H1 (cell line): Measurements from ENCODE around the gene TSC2. TPM values are rescaled to one million over a fixed set of nuclear protein-coding genes. Genes with fewer than 3 reads are reported as not detected.

Source experiments
- CTCF ChIA-PET: fragments of 300-600 bp; sonication (Branson Sonifier 250); formaldehyde crosslinking; loops from one replicate; lab custom pipeline; 2021; ENCODE audit not compliant: partially characterized antibody; lab: Charles Lee
- POLR2A ChIA-PET: fragments of 300-600 bp; sonication (Branson Sonifier 250); formaldehyde crosslinking; loops from one replicate; lab custom pipeline; 2021; ENCODE audit warnings: inconsistent platforms; ENCODE audit not compliant: partially characterized antibody; lab: Charles Lee
- DNase-seq, 2 experiments: peaks; one replicate each; pipeline versions ENCODE4 v3.0.0 to v3.0.0-alpha.2; 2010 to 2022; ENCODE audit warnings: low spot score in 2 of 2, low read depth in 1 of 2, mixed read lengths in 1 of 2
- FAIRE-seq: peaks from 2 replicates; lab custom pipeline; 2011; peaks lifted over from hg19 to GRCh38; lab: Jason Lieb, UNC
- H2AFZ ChIP-seq: 2 replicates; pipeline ENCODE4 v1.8.1; 2012; ENCODE audit warnings: low read length, inconsistent platforms
- H2AK5ac ChIP-seq: 2 replicates; pipeline ENCODE4 v1.6.1; 2013; ENCODE audit warnings: low read depth, low read length
- H2BK120ac ChIP-seq: replicated peaks from 2 replicates; pipeline ENCODE3; 2013; ENCODE audit warnings: low read depth, low read length, inconsistent platforms
- H2BK12ac ChIP-seq: 2 replicates; pipeline ENCODE4 v1.6.1; 2013; ENCODE audit warnings: low read depth, low read length
- H2BK15ac ChIP-seq: 2 replicates; pipeline ENCODE4 v1.6.1; 2013; ENCODE audit warnings: low read length
- H2BK20ac ChIP-seq: 2 replicates; pipeline ENCODE4 v1.6.1; 2013; ENCODE audit warnings: low read length
- H2BK5ac ChIP-seq: 2 replicates; pipeline ENCODE4 v1.6.1; 2013; ENCODE audit warnings: low read depth, low read length
- H3K14ac ChIP-seq: 2 replicates; pipeline ENCODE4 v1.6.1; 2013; ENCODE audit warnings: inconsistent platforms; ENCODE audit not compliant: insufficient read length
- H3K18ac ChIP-seq: 2 replicates; pipeline ENCODE4 v1.6.1; 2013; ENCODE audit warnings: low read length; ENCODE audit errors: extremely low read depth
- H3K23ac ChIP-seq: 2 replicates; pipeline ENCODE4 v1.6.1; 2013; ENCODE audit warnings: inconsistent platforms; ENCODE audit not compliant: insufficient read length
- H3K23me2 ChIP-seq: 2 replicates; pipeline ENCODE4 v1.6.1; 2013; ENCODE audit warnings: low read depth, low read length
- H3K27ac ChIP-seq: 2 replicates; pipeline ENCODE4 v1.6.1; 2011; ENCODE audit warnings: low read depth, low read length, inconsistent platforms
- H3K27me3 ChIP-seq, 4 experiments: replicated peaks in 1 of 4; 1 replicate in 1 of 4; 2 replicates in 3 of 4; pipeline versions ENCODE4 v1.6.1 to v1.8.1; 2011 to 2013; ENCODE audit warnings: low read length in 3 of 4, mild to moderate bottlenecking in 3 of 4, inconsistent platforms in 2 of 4, mixed read lengths in 2 of 4, moderate library complexity in 1 of 4; ENCODE audit not compliant: control insufficient read depth in 3 of 4, insufficient read depth in 3 of 4; ENCODE audit errors: extremely low read depth in 1 of 4
- H3K36me3 ChIP-seq, 4 experiments: 2 replicates each; pipeline versions ENCODE4 v1.6.1 to v1.8.1; 2011 to 2013; ENCODE audit warnings: mild to moderate bottlenecking in 4 of 4, low read length in 3 of 4, moderate library complexity in 2 of 4, control low read depth in 1 of 4, inconsistent platforms in 1 of 4; ENCODE audit not compliant: insufficient read depth in 4 of 4, control insufficient read depth in 2 of 4
- H3K4ac ChIP-seq: replicated peaks from 2 replicates; pipeline ENCODE3; 2013; ENCODE audit warnings: low read length, low read depth, mixed read lengths, inconsistent platforms; ENCODE audit not compliant: insufficient read length
- H3K4me1 ChIP-seq, 4 experiments: replicated peaks in 1 of 4; 1 replicate in 1 of 4; 2 replicates in 3 of 4; pipeline versions ENCODE4 v1.6.1 to v1.8.1; 2011 to 2013; ENCODE audit warnings: low read length in 3 of 4, inconsistent platforms in 2 of 4, mixed read lengths in 1 of 4; ENCODE audit not compliant: insufficient read depth in 4 of 4, control insufficient read depth in 3 of 4
- H3K4me2 ChIP-seq, 2 experiments: 2 replicates each; pipeline versions ENCODE4 v1.6.1 to v1.8.1; 2011 to 2013; ENCODE audit warnings: low read depth in 2 of 2, low read length in 2 of 2, control low read depth in 1 of 2, inconsistent platforms in 1 of 2, mild to moderate bottlenecking in 1 of 2; ENCODE audit not compliant: insufficient read depth in 1 of 2
- H3K4me3 ChIP-seq, 4 experiments: fragments of 200-600, 300-600 bp in 1 of 4; sonication (generic), shearing (Covaris generic), sonication (Bioruptor Twin) in 1 of 4; 2 replicates each; pipeline versions ENCODE4 v1.5.1 to v1.8.1; 2011 to 2016; ENCODE audit warnings: low read length in 4 of 4, low read depth in 3 of 4, control low read depth in 2 of 4, inconsistent platforms in 2 of 4, mild to moderate bottlenecking in 2 of 4, mixed read lengths in 1 of 4, moderate library complexity in 1 of 4; ENCODE audit not compliant: insufficient read depth in 2 of 4; ENCODE audit errors: extremely low read depth in 1 of 4
- H3K56ac ChIP-seq: replicated peaks from 2 replicates; pipeline ENCODE3; 2013; ENCODE audit warnings: low read depth, mild to moderate bottlenecking, mixed read lengths, low read length, inconsistent platforms; ENCODE audit not compliant: insufficient read length
- H3K79me1 ChIP-seq: 2 replicates; pipeline ENCODE4 v1.6.1; 2013; ENCODE audit warnings: low read depth, low read length, control low read depth
- H3K79me2 ChIP-seq, 2 experiments: 2 replicates each; pipeline versions ENCODE4 v1.6.1 to v1.8.1; 2012 to 2013; ENCODE audit warnings: low read length in 2 of 2, mild to moderate bottlenecking in 2 of 2, inconsistent platforms in 1 of 2; ENCODE audit not compliant: insufficient read depth in 2 of 2, control insufficient read depth in 1 of 2
- H3K9ac ChIP-seq, 4 experiments: replicated peaks in 1 of 4; 1 replicate in 1 of 4; 2 replicates in 3 of 4; pipeline versions ENCODE4 v1.6.1 to v1.8.1; 2011 to 2013; ENCODE audit warnings: low read depth in 3 of 4, low read length in 3 of 4, control low read depth in 2 of 4, mild to moderate bottlenecking in 2 of 4, moderate library complexity in 2 of 4, inconsistent platforms in 1 of 4; ENCODE audit errors: extremely low read depth in 1 of 4
- H3K9me3 ChIP-seq, 2 experiments: 2 replicates each; pipeline versions ENCODE4 v1.6.1 to v1.8.1; 2012 to 2013; ENCODE audit warnings: mild to moderate bottlenecking in 2 of 2, moderate library complexity in 2 of 2, control low read depth in 1 of 2, inconsistent platforms in 1 of 2, low read depth in 1 of 2, low read length in 1 of 2, mixed read lengths in 1 of 2; ENCODE audit not compliant: insufficient read depth in 2 of 2
- H4K20me1 ChIP-seq, 2 experiments: replicated peaks in 1 of 2; 2 replicates each; pipeline versions ENCODE3 to v1.8.1; 2011 to 2013; ENCODE audit warnings: inconsistent platforms in 2 of 2, low read length in 2 of 2, mild to moderate bottlenecking in 1 of 2; ENCODE audit not compliant: insufficient read depth in 2 of 2, control insufficient read depth in 1 of 2
- H4K5ac ChIP-seq: 2 replicates; pipeline ENCODE4 v1.6.1; 2013; ENCODE audit warnings: low read length, low read depth, mixed read lengths, inconsistent platforms; ENCODE audit not compliant: insufficient read length
- H4K8ac ChIP-seq: 2 replicates; pipeline ENCODE4 v1.8.0; 2013; ENCODE audit warnings: mild to moderate bottlenecking, moderate library complexity, low read length, inconsistent platforms; ENCODE audit not compliant: insufficient read depth; ENCODE audit errors: extremely low read depth
- H4K91ac ChIP-seq: replicated peaks from 2 replicates; pipeline ENCODE3; 2013; ENCODE audit warnings: low read length, mixed read lengths, inconsistent platforms; ENCODE audit not compliant: insufficient read length
- ASH2L ChIP-seq: fragments of 200-600, 300-600 bp; sonication (generic); IDR thresholded peaks from one replicate; pipeline ENCODE4 v1.7.1; 2017; ENCODE audit warnings: low read length
- ATF2 ChIP-seq: IDR thresholded peaks from 2 replicates; pipeline ENCODE4 v1.6.1; 2012; ENCODE audit warnings: low read length, inconsistent platforms
- BCL11A ChIP-seq, 2 experiments: IDR thresholded peaks; one replicate each; pipeline ENCODE4 v1.6.1; 2011; ENCODE audit warnings: low read depth in 2 of 2, low read length in 2 of 2, mild to moderate bottlenecking in 2 of 2
- CBX5 ChIP-seq: fragments of 300-800, 300-1000 bp; sonication (generic); IDR thresholded peaks from 2 replicates; pipeline ENCODE4 v1.7.1; 2016; ENCODE audit warnings: antibody characterized with exemption, low read length, low read depth
- CEBPB ChIP-seq: IDR thresholded peaks from 2 replicates; pipeline ENCODE4 v1.6.1; 2012; ENCODE audit warnings: low read depth, low read length
- HDAC2 ChIP-seq, 2 experiments: fragments of 300-600 bp in 1 of 2; sonication (generic) in 1 of 2; IDR thresholded peaks; 2 replicates each; pipeline ENCODE4 v1.6.1; 2011 to 2012; ENCODE audit warnings: low read depth in 2 of 2, low read length in 2 of 2, mild to moderate bottlenecking in 2 of 2, moderate library complexity in 2 of 2, borderline replicate concordance in 1 of 2, inconsistent platforms in 1 of 2
- KDM4A ChIP-seq: IDR thresholded peaks from one replicate; pipeline ENCODE4 v1.7.1; 2012; ENCODE audit warnings: low read depth, mild to moderate bottlenecking, moderate library complexity, low read length, inconsistent platforms; ENCODE audit not compliant: severe bottlenecking
- KDM5A ChIP-seq: fragments of 200-600 bp; IDR thresholded peaks from 2 replicates; pipeline ENCODE4 v1.7.1; 2012; ENCODE audit warnings: mild to moderate bottlenecking, low read length, inconsistent platforms, mixed read lengths
- SUZ12 ChIP-seq: fragments of 200-600 bp; sonication (generic); IDR thresholded peaks from 2 replicates; pipeline ENCODE4 v1.6.1; 2012; ENCODE audit warnings: mild to moderate bottlenecking, inconsistent platforms, low read length, moderate library complexity, mixed read lengths
- TAF7 ChIP-seq: optimal IDR thresholded peaks from 2 replicates; pipeline ENCODE3; 2011; ENCODE audit warnings: low read depth, mild to moderate bottlenecking, inconsistent platforms, low read length, moderate library complexity, borderline replicate concordance
- WGBS, 2 experiments: shearing (Covaris generic) in 1 of 2; methylation state at CpG; one replicate each; pipeline versions ENCODE4 v1.1.6 to v1.1.7; 2013 to 2015; ENCODE audit warnings: low lambda C conversion rate in 2 of 2, mixed read lengths in 2 of 2, inconsistent platforms in 1 of 2, low coverage in 1 of 2, missing lambda C conversion rate in 1 of 2; ENCODE audit not compliant: insufficient replicate concordance in 2 of 2, insufficient coverage in 1 of 2, insufficient read length in 1 of 2; ENCODE audit errors: extremely low coverage in 1 of 2, missing lambda C conversion rate in 1 of 2; 5-methylcytosine and 5-hydroxymethylcytosine counted together
- polyA plus RNA-seq, 7 experiments: library from polyadenylated mRNA; depleted of rRNA in 3 of 7; stranded (reverse) in 5 of 7; unstranded in 2 of 7; fragments of >200 nt in 5 of 7; fragments of 200-250 nt in 2 of 7; gene quantifications; 1 replicate in 5 of 7; 2 replicates in 1 of 7; 4 replicates in 1 of 7; pipeline versions ENCODE4 v1.2.1 to v1.2.3, GENCODE V29; 2011 to 2013; ENCODE audit warnings: missing spikeins in 2 of 7, mixed read lengths in 2 of 7
- total RNA-seq: library from RNA; stranded (reverse); fragmentation: NEBNext Ultra II Directional; extraction: Animal tissue kit (Norgen Biotek cat#: 25700); gene quantifications from 2 replicates; pipeline ENCODE4 v1.2.1, GENCODE V29; 2021

TSC2 gene
- total and polyA plus RNA-seq, 2 of the 8 experiments (the other 6 are each of a cell fraction or from before 2014, with no cell fraction given), result 65.9 to 96.6 TPM

GRCh38 chr16:2009164-2009711, 38.5 kb upstream of the TSC2 start:
- peaks cover 3 to 33% (median 20%) of the 10 kb centered on the region in 4 experiments for H3K4me1 ChIP-seq
- peak overlapping the region; percentile 61; the same call in 1 of the 2 replicates for H3K27ac ChIP-seq
- H2AK5ac ChIP-seq, result 0 out of 2 replicates have a peak overlapping the region, but pooled peaks have one; percentile 53
- H2BK15ac ChIP-seq, result no peak overlapping the region
- ChIA-PET POLR2A (interaction anchor here (0.6 to 2.8 kb wide), 12 partner anchors 8 to 492 kb away, joined by 3 to 17 read pairs (median 4); partner anchors contain the start of genes RPS2, TBL3 and TRAF7), CTCF (interaction anchor here (1.4 to 2.2 kb wide), 4 partner anchors 7 to 47 kb away, joined by 3 to 7 read pairs (median 6); partner anchors contain the start of gene NPW)
- peaks cover 17 to 41% of the 10 kb centered on the region in 2 experiments for H4K20me1 ChIP-seq
- H4K91ac ChIP-seq, result no peak overlapping the region
- WGBS, 2 experiments, result 2% methylated on average over 8 of the region's 55 CpGs; no CpG with 5 or more reads in 1 of the 2 experiments
- no peak overlapping the region for H2BK120ac ChIP-seq
- H3K4me2 ChIP-seq, result peak overlapping the region; percentile 89 to 92
- peaks cover 9% of the 10 kb centered on the region; the same call in 1 of the 2 replicates for H3K79me1 ChIP-seq
- H3K23ac ChIP-seq, result no peak overlapping the region
- no peak overlapping the region for H3K14ac ChIP-seq
- H2BK20ac ChIP-seq, result no peak overlapping the region
- H2BK12ac ChIP-seq, result no peak overlapping the region
- peak overlapping the region; percentile 66 to 95 (median 83) for H3K4me3 ChIP-seq
- 0 out of 8 replicates have a peak, but pooled peaks cover 0 to 2% (median 0%) of the 10 kb centered on the region in 4 experiments for H3K36me3 ChIP-seq
- no peak for FAIRE-seq
- H4K5ac ChIP-seq, result peak overlapping the region; percentile 31
- peak overlapping the region; percentile 51 to 83 (median 76) for H3K9ac ChIP-seq
- H3K18ac ChIP-seq, result no peak overlapping the region
- DNase-seq, result no peak
- no peak overlapping the region for H4K8ac ChIP-seq
- H3K79me2 ChIP-seq, result peaks cover 22 to 43% of the 10 kb centered on the region in 2 experiments; a peak in 3 of 4 replicates
- no peak overlapping the region for H3K56ac ChIP-seq
- H3K4ac ChIP-seq, result no peak overlapping the region
- no peak overlapping the region for H2AFZ ChIP-seq
- no peak overlapping the region; the same call in 1 of the 2 replicates for H2BK5ac ChIP-seq
- H3K9me3 ChIP-seq, result no peaks in the 10 kb centered on the region
- H3K23me2 ChIP-seq, result peaks cover 12% of the 10 kb centered on the region; the same call in 1 of the 2 replicates
- H3K27me3 ChIP-seq, result no peaks in the 10 kb centered on the region
- TF ChIP-seq HDAC2 (IDR thresholded peaks at IDR 0.05; ENCODE audit: borderline replicate concordance in 1 of 2, low read depth in 2 of 2, low read length in 2 of 2) (0 out of 4 replicates have a peak, but pooled peaks of 1 of the 2 experiments have one; percentile 21), KDM5A (no peak), CEBPB (no peak), ATF2 (no peak), BCL11A (IDR thresholded peaks at IDR 0.05; ENCODE audit: low read depth in 2 of 2, low read length in 2 of 2) (no peak), SUZ12 (no peak), ASH2L (no peak), TAF7 (no peak), CBX5 (no peak), KDM4A (peak; percentile 80)
